Fibroblast of mammary gland (primary cell): ENCODE measurements around the gene KRTAP10-2.

Experiments used
- DNase-seq: peaks from one replicate; pipeline ENCODE4 v3.0.0-alpha.2; 2010; ENCODE audit warnings: low read depth
- H3K4me3 ChIP-seq: 2 replicates; pipeline ENCODE4 v1.5.1; 2011; ENCODE audit warnings: low read depth, mild to moderate bottlenecking, low read length, moderate library complexity; ENCODE audit not compliant: control insufficient read depth
- CTCF ChIP-seq: conservative IDR thresholded peaks from 2 replicates; pipeline ENCODE4 v1.5.1; 2011; ENCODE audit warnings: low read depth, low read length, inconsistent platforms; ENCODE audit not compliant: control insufficient read depth, insufficient read depth

KRTAP10-2 gene

GRCh38 chr21:44532712-44533111 lies 18.6 kb downstream of the KRTAP10-2 start:
- no peak for TF ChIP-seq CTCF

GRCh38 chr21:44531606-44532564 lies 19.4 kb downstream of the KRTAP10-2 start:
- no peak overlapping the region for H3K4me3 ChIP-seq
- no peak for TF ChIP-seq CTCF
- DNase-seq: no peak

More at GRCh38 chr21:44532712-44533111, 18.6 kb downstream of the KRTAP10-2 start:
- no peak overlapping the region for H3K4me3 ChIP-seq
- DNase-seq: no peak

- no peak for DNase-seq
- no peak for TF ChIP-seq CTCF
- H3K4me3 ChIP-seq: no peak overlapping the region
Measured at GRCh38 chr21:44530903-44531605, 20.3 kb downstream of the KRTAP10-2 start.

- H3K4me3 ChIP-seq: no peak overlapping the region
- TF ChIP-seq CTCF: no peak
- DNase-seq: no peak
Measured at GRCh38 chr21:44530221-44530902, 20.9 kb downstream of the KRTAP10-2 start.

- no peak for DNase-seq
- TF ChIP-seq CTCF: no peak
Measured at GRCh38 chr21:44529503-44530125, 21.7 kb downstream of the KRTAP10-2 start.

GRCh38 chr21:44529011-44529421 lies 22.3 kb downstream of the KRTAP10-2 start:
- no peak for TF ChIP-seq CTCF
- no peak for DNase-seq
- no peak overlapping the region for H3K4me3 ChIP-seq

More at GRCh38 chr21:44529503-44530125, 21.7 kb downstream of the KRTAP10-2 start:
- H3K4me3 ChIP-seq: no peak overlapping the region
